Fibroblast of villous mesenchyme (primary cell): Measurements from ENCODE around the gene DUOX2. TPM values are rescaled to one million over a fixed set of nuclear protein-coding genes. Genes with fewer than 3 reads are reported as not detected.
"Not testable (repeated sequence)": the region's sequence is repeated elsewhere in the genome, so short reads cannot be mapped to it uniquely, and the experiment has no call there.

Experiments used
- DNase-seq: peaks from one replicate; pipeline ENCODE4 v3.0.0-alpha.2; 2010; ENCODE audit warnings: low read depth
- H3K4me3 ChIP-seq: 2 replicates; pipeline ENCODE4 v1.5.1; 2011; ENCODE audit warnings: low read depth, mild to moderate bottlenecking, low read length
- small RNA-seq: library from RNA; depleted of rRNA; stranded (forward); fragments of <200 nt; gene quantifications from one replicate; pipeline ENCODE3, GENCODE V24; 2012
- total RNA-seq: library from RNA; depleted of rRNA; stranded (reverse); fragments of >200 nt; gene quantifications from 2 replicates; pipeline ENCODE4 v1.2.3, GENCODE V29; 2012
- TF ChIP-seq, protein P1 (sequence below): IDR thresholded peaks from 2 replicates; pipeline ENCODE4 v1.5.1; 2012; ENCODE audit warnings: low read depth, mild to moderate bottlenecking, low read length; ENCODE audit not compliant: insufficient read depth

The DUOX2 gene
- total RNA-seq, 1 donor = not detected

DNA sequence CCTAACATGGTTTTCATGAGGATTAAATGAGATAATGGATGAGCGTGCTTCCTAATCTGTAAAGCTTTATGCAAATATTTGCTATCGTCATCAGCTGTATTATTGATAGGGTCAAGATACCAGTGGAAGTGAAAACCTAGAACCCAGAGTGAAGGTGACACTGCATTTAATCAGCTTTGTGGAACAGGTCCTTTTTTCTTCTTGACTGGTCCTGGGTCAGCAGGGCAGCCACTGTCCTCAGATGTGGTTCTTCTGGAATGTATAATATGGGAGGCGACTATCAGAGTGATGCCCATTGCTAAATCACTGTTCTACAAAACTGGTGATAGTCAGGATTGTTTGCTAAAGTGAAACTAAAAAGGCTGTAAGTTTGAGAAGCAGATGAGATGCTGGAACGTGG is 49.6 kb downstream of the DUOX2 start:
- H3K4me3 ChIP-seq = no peak overlapping the region
- TF ChIP-seq, protein P1, sequence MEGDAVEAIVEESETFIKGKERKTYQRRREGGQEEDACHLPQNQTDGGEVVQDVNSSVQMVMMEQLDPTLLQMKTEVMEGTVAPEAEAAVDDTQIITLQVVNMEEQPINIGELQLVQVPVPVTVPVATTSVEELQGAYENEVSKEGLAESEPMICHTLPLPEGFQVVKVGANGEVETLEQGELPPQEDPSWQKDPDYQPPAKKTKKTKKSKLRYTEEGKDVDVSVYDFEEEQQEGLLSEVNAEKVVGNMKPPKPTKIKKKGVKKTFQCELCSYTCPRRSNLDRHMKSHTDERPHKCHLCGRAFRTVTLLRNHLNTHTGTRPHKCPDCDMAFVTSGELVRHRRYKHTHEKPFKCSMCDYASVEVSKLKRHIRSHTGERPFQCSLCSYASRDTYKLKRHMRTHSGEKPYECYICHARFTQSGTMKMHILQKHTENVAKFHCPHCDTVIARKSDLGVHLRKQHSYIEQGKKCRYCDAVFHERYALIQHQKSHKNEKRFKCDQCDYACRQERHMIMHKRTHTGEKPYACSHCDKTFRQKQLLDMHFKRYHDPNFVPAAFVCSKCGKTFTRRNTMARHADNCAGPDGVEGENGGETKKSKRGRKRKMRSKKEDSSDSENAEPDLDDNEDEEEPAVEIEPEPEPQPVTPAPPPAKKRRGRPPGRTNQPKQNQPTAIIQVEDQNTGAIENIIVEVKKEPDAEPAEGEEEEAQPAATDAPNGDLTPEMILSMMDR = no peak
- peak; percentile 51 for DNase-seq

DNA sequence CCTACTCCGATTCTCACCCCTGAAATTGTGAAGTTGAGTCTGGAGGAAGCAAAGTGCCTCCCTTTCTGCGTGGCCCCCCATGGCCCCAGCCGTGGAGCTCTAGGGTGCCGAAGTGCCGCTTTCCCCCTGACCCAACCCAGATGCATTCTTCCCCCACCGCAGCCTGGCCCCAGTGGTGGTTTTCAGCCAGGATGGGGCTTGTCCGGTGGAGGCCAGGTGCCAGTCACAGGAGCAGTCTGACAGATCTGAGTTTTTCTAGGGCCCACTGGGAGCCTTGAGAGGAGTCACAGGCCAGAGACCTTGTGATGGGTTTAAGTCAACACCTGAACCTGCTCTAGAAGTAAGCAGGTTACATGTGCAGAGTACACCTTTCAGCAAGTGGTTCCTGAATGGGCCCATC is 51.7 kb downstream of the DUOX2 start:
- not testable (repeated sequence) for H3K4me3 ChIP-seq, DNase-seq

DNA sequence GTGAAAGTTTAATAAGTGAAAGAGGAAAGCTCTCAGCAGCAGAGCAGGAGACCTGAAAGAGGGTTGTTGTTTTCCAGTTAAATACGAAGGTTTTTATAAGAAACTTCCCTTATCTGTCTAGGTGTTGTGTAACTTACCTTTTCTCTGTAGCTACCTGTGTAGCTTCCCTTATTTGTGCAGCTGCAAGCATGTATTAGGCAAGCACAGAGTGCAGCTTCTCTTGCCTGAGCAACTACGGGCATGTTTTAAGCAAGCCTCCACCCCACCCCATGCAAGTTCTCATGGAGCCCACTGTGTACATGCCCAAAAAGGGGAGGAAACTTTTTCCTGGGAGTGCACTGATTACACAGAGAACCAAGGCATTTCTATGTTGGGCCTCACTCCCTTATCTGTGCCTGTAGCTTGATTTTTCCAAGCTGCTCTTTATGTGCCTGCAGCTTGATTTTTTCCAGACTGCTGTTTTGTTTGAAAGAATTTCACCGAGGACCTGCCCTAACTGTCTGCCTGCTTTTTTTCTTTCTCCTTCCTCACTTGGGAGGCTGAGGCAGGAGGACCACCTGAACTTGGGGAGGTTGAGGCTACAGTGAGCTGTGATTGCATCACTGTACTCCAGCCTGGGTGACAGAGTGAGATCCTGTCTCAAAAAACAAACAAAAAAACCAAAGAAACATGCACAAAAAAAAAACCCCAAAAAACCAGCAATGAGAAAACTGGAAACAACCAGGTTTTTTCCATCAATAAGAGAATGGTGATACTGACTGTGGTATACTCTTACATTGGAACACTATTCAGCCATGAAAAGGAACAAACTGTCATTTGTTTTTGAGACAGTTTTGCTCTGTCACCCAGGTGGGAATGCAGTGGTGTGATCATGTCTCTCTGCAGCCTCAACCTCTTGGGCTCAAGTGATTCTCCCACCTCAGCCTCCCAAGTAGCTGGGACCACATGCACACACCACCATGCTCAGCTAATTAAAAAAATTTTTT is 55.0 kb downstream of the DUOX2 start:
- DNase-seq, H3K4me3 ChIP-seq: not testable (repeated sequence)

DNA sequence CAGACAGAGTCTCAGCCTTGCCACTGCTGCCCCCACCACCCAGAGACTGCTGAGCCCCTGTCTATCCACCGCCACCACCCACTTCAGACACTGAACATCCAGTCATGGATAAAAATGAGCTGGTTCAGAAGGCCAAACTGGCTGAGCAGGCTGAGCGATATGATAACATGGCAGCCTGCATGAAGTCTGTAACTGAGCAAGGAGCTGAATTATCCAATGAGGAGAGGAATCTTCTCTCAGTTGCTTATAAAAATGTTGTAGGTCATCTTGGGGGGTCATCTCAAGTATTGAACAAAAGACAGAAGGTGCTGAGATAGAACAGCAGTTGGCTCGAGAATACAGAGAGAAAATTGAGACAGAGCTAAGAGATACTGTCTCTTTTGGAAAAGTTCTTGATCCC is 61.3 kb downstream of the DUOX2 start:
- H3K4me3 ChIP-seq, DNase-seq: not testable (repeated sequence)

DNA sequence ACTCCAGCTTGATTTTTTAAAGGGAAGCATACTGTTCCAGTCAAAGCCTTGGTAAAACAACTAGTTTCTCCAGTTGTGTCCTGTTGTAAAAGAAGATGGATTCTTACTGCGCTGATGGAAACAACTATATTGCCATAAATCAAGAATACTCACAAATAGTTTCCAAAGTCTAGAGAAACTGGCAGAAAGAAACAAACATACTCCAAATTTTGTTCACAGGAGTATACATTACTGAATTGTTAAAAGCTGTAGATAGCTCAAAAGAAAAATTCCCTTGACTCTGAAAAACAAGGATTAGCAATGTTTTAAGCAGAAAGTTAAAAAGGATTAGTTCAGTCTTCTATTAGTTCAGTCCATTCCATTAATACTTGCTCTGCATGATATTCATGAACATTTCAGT is 63.4 kb downstream of the DUOX2 start:
- TF ChIP-seq, protein P1 = no peak

DNA sequence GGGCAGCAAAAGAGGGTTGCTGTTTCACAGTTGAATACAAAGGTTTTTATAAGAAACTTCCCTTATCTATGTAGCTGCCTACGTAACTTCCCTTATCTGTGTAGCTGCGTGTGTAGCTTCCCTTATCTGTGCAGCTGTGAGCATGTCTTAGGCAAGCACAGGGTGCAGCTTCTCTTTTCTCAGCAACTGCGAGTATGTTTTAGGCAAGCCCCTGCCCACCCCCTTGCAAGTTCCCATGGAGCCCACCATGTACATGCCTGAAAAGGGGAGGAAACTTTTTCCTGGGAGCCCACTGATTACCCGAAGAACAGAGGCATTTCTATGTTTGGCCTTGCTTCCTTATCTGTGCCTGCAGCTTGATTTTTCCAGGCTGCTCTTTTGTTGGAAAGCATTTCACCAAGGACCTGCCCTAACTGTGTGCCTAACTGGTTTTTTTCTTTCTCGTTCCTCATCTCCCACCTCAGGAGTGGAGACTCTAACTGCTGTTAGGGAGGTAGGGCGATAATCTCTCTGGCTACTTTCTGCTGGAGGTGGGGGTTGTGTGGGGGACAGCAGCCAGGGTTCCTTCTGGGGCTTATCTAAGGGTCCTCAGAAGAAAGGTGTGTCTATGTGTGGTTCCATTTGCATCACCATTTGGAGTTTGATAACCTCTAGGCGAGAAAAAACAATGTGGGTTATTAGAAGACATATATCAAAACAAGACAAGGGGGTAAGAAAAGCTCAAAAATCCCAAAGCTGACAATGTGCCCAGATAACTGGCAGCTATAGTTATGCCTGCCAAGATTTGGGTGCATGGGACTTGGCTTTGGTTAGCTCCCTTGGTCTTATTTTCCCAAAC is 65.0 kb downstream of the DUOX2 start:
- no peak overlapping the region for H3K4me3 ChIP-seq
- peak; percentile 93 for DNase-seq

More for the DNA sequence above, 63.4 kb downstream of the DUOX2 start:
- no peak overlapping the region for H3K4me3 ChIP-seq
- DNase-seq = no peak

DNA sequence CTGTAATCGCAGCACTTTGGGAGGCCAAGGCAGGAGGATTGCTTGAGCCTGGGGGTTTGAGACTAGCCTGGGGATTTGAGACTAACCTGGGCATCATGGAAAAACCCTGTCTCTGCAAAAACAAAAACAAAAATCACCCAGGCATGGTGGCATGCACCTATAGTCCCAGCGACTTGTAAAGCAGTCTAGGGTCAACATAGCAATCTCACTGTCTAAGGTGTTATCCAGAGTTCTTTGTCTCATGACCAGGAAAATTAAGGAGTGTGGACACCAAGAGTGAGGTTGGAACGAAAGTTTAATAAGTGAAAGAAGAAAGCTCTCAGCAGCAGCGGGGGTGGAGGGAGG is 65.6 kb downstream of the DUOX2 start:
- not testable (repeated sequence) for H3K4me3 ChIP-seq, DNase-seq

More for the DNA sequence above, 65.0 kb downstream of the DUOX2 start:
- TF ChIP-seq, protein P1 = no peak

DNA sequence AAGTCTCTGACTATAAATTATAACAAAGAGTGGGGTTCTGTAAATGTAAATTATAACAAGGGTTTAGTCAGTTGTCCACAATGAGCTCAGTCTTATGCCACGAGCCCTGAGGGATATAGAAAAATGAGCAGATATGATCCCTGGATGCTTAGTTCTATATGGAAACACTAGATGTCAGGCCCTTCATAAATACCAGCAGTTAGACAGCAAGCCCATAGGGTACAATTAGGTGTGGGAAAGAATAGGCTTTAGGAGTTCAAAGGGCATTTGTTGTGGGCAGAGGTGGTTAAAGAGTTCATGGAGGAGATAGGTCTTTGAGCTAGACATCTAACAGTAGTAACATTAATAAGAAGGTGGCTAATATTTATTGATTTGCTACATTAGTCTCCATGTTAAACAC is 69.7 kb downstream of the DUOX2 start:
- H3K4me3 ChIP-seq = not testable (repeated sequence)

DNA sequence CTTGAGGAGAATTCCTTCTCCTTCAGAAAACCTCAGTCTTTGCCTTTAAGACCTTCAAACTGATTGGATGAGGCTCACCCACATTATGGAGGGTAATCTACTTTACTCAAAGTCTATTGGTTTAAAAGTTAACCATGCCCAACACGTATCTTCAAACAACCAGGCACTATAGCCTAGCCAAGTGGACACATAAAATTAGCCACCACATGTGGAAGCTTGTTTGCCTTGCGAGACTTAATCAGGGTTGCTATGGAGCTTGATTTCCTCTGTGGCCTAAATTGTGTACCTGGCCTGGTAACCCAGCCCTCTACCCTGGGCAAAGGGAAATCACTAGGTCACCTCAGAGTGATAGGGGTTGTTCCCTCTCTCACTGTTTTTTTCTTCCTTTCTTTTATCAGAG is 71.1 kb downstream of the DUOX2 start:
- not testable (repeated sequence) for DNase-seq, H3K4me3 ChIP-seq

More for the DNA sequence above, 69.7 kb downstream of the DUOX2 start:
- not testable (repeated sequence) for DNase-seq

Small RNAs within 50 kb of the gene (small RNA-seq; reads per million reads assigned to genes)
- gene RF00019 = not detected

Other genes with a start within 250 kb of the DUOX2 start
- gene TERB2, start 157.5 kb downstream of the DUOX2 start, total RNA-seq = not detected in 2 replicates
- 13.9 and 17.7 TPM in 2 replicates for gene SORD, start 91.0 kb downstream of the DUOX2 start, total RNA-seq
- not detected in 2 replicates for gene DUOXA2, start 154 bp upstream of the DUOX2 start, total RNA-seq
- not detected in 2 replicates for gene DUOXA1, start 15.7 kb upstream of the DUOX2 start, total RNA-seq
- gene DUOX1, start 15.8 kb upstream of the DUOX2 start, total RNA-seq = not detected in 2 replicates
- 2.3 and 2.6 TPM in 2 replicates for gene SHF, start 73.8 kb upstream of the DUOX2 start, total RNA-seq
- not detected in 2 replicates for gene SLC28A2, start 138.1 kb upstream of the DUOX2 start, total RNA-seq